ENCODE measurements around the gene FBXO30.

The FBXO30 gene, protein sequence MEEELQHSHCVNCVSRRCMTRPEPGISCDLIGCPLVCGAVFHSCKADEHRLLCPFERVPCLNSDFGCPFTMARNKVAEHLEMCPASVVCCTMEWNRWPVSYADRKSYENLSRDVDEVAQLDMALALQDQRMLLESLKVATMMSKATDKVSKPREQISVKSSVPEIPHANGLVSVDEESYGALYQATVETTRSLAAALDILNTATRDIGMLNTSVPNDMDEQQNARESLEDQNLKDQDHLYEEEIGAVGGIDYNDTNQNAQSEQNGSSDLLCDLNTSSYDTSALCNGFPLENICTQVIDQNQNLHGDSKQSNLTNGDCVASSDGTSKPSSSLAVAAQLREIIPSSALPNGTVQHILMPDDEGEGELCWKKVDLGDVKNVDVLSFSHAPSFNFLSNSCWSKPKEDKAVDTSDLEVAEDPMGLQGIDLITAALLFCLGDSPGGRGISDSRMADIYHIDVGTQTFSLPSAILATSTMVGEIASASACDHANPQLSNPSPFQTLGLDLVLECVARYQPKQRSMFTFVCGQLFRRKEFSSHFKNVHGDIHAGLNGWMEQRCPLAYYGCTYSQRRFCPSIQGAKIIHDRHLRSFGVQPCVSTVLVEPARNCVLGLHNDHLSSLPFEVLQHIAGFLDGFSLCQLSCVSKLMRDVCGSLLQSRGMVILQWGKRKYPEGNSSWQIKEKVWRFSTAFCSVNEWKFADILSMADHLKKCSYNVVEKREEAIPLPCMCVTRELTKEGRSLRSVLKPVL

GRCh38 chr6:145814501-145815308 lies at the start of gene FBXO30:
TSS of gene FBXO30 (minus strand) at chr6:145814795. CDS start at chr6:145806405, 8,390 bp downstream.
- intact Hi-C loops (cut with DNase I): loop anchor here (1.0 to 10.0 kb wide), 2 partner anchors 79 to 150 kb away; partner anchors contain the start of genes EPM2A and SHPRH
- peak; percentile 79 to 98 (median 86) for DNase-seq

GRCh38 chr6:145863988-145864616 lies 49.5 kb upstream of the FBXO30 start:
- intact Hi-C loops (cut with DNase I): no loop called here
- DNase-seq: no peak

DNA sequence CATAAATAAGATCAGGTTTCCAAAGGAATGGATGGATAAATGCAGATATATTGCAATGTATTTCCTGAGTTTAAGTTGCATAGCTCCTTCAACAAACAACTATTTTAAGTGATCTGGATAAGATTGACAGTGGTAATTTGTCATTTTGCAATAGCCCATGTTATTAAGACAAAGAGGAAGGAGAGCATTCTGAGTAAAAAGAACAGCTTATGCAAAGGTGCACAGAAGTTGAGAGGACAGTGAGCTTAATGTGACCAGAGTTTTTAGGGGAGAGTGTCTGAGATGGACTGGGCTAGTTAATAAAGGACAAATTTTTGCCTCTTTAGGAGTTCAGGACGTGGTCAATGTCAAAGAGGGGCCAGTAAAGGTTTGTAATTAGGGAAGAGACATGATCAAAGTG lies 48.8 kb upstream of the FBXO30 start:
- DNase-seq: no peak
- intact Hi-C loops (cut with DNase I): no loop called here

DNA sequence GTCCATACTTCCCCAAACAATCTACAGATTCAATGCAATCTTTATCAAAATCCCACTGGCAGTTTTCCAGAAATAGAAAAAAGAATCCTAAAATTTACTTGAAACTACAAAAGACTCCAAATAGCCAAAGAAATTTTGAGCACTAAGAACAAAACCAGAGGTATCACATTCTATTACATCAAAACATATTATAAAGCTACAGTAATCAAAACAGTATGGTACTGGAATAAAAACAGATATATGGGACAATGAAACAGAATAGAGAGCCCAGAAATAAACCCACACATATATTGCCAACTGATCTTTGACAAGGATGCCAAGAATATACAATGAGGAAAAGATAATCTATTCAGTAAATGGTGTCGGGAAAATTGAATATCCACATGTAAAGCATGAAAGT lies 46.0 kb upstream of the FBXO30 start:
- intact Hi-C loops (cut with DNase I): no loop called here

DNA sequence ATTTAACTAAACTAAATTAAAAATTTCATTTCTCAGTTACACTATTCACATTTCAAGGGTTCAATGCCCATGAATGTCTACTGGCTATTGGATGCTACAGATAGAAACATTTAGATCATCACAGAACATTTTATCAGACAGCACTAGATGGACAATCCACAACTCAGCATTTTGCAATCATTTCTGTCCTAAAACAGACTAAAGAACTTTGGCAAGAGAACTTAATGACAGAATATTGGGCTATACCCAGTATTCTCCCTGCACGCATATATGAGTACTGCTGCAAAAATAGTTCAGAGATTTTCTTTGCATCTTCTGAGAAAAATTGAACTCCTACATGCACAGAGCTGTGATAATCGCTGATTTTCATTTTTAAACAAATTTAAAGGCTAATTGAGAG lies 36.1 kb upstream of the FBXO30 start:
- DNase-seq: no peak
- intact Hi-C loops (cut with DNase I): no loop called here

More for the DNA sequence above, 46.0 kb upstream of the FBXO30 start:
- no peak for DNase-seq

GRCh38 chr6:145848541-145848940 lies 33.9 kb upstream of the FBXO30 start:
- intact Hi-C loops (cut with DNase I): no loop called here
- DNase-seq: no peak

DNA sequence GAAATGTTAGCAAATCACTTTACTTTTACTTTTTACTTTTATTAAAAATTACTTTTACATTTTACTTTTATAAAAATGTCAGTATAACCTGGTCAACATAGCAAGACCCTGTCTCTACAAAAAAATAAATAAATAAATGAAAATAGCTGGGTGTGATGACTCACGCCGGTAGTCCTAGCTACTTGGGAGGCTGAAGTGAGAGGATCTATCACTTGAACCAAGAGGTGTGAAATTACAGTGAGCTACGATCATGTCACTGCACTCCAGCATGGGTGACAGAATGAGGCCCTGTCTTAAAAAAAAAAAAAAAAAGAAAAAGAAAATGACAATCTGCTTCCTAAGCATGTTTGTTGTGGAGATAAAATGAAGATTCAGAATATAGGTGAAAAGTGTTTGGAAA lies 31.0 kb upstream of the FBXO30 start:
- intact Hi-C loops (cut with DNase I): no loop called here
- DNase-seq: no peak

DNA sequence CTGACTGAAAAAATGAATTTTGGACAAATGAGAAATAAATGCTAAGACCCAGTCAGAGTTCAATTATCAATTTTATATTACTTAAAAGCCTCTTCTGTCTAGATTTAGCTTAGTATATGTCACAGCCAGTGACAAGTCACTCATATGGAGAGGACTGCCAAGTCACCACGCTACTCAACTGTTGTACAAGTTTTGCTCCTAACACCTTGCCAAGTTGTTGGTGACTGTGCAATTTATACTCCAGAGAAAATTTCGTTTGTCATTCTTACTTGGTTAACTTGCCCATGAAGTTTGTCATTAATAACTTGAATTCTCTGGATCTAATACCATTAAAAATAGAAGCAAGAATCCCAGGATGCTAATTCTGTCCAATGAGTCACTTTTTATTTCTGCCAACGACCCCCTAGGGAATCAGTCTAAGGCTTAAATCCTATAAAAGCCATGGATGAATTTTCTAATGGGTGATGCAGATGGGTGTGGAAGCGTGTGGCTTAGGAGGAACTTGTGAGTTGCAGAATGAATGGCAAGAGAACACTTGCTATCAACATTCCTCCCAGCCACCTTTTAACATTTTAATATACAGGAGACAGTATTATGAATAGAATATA lies 30.4 kb upstream of the FBXO30 start:
- DNase-seq: no peak
- intact Hi-C loops (cut with DNase I): no loop called here

GRCh38 chr6:145842693-145843546 lies 28.3 kb upstream of the FBXO30 start:
- peak in 3 of 10 donors; percentile 14 to 62 (median 14) for DNase-seq
- intact Hi-C loops (cut with DNase I): no loop called here

GRCh38 chr6:145841668-145842067 lies 27.1 kb upstream of the FBXO30 start:
- no peak for DNase-seq
- intact Hi-C loops (cut with DNase I): no loop called here

- DNase-seq: no peak
- intact Hi-C loops (cut with DNase I): no loop called here
Measured at GRCh38 chr6:145839653-145840052, 25.1 kb upstream of the FBXO30 start.

DNA sequence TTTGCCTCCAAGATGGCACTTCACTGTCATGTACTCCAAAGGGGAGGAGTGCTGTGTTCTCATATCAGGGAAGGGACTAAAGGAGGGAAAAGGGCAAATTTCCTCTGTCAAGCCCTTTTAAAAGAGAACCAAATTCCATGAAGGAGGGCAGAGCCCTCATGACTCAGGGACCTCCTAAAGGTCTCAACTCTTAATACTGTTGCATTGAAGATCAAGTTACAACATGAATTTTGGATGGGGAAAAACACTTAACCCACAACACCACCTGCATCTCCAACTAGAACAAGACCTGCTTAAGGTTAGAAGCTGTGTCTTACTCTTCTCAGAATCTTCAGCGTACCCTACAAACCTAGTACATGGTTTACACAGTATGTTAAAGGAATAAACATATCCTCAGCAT lies 23.7 kb upstream of the FBXO30 start:
- intact Hi-C loops (cut with DNase I): no loop called here
- DNase-seq: no peak

DNA sequence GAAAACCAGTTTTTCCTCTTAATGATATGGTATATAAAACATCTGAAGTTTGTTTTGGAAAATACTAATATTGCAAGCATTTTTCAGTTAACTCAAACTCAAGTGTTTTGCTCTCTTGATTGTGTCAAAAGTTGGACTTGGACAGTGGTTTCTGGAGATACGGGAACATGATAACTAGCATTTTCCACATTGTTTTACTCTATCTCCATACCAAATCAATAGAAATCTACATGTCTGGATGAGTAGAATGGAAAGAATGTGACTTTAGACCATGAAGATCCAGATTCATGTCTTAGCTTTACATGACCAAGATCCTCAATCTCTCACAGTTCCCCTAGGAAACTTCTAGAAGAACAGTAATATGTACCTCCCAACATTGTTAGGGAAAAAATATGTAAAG lies 22.2 kb upstream of the FBXO30 start:
- no peak for DNase-seq
- intact Hi-C loops (cut with DNase I): no loop called here

GRCh38 chr6:145836170-145836569 lies 21.6 kb upstream of the FBXO30 start:
- intact Hi-C loops (cut with DNase I): no loop called here
- no peak for DNase-seq

DNA sequence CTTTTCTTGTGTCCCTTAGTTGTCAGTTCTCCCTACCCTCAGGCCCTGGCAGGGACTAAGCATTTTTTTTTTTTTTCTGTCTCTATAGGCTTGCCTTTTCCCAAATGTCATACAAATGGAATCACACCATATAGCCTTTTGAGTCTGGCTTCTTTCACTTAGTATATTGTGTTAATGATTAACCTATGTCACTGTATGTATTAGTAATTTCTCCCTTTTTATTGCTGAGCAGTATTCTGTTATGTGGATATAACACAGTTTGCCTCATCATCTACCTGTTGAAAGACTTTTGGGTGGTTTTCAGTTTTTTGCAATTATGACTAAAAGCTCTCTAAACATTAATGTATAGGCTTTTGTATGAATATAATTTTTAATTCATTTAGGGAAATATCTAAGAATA lies 16.0 kb upstream of the FBXO30 start:
- DNase-seq: no peak
- intact Hi-C loops (cut with DNase I): no loop called here

- DNase-seq: no peak
- intact Hi-C loops (cut with DNase I): no loop called here
Measured at GRCh38 chr6:145829950-145830349, 15.4 kb upstream of the FBXO30 start.

DNA sequence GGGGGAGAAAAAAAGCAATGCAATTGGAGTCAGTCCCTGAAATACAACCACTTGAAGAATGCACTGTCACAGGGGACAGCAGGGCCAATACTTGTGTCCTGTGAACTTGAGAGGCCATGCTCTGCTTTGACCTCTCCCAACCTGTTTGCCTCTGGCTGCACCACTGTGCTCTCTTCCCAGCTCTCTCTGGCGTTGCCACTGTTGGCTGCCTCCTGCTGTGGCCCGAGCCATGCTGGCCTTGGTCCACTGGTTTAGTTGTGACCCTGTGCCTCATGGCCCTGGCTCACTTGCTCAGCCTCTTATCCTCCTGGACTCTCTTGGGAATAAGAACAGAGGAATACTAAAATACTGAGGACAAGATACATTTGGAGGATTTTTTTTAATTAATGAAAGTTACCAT lies 14.5 kb upstream of the FBXO30 start:
- peak in 2 of 10 donors; percentile 10 to 79 for DNase-seq
- intact Hi-C loops (cut with DNase I): no loop called here

- no peak for DNase-seq
- intact Hi-C loops (cut with DNase I): no loop called here
Measured at GRCh38 chr6:145824344-145824743, 9.7 kb upstream of the FBXO30 start.

DNA sequence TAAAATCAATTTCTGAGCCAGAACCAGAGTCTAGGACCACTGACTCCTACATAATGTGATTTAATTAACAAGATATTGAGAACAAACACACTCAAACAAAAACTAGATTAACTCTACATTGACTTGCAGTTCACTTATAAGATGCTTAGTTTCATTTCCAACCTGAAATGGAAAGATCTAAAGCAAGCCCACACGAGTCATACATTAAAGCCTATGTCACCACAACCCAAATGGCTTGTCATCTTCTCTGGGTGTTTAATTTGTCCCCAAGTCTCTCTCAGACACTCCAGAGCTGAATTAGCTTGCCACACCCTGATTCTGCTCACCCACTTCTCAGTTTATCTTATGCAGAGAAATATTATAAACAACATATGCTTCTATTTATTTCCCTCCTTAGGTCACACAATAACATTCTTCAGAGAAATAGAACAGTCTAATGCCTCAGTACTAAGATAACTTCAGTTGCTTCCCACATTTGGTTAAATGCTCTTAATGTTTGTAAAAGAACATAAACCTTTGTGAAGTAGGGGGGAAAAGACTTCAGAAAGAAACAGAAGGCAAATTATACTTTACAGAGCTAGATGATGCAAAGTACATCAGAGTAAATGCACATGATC lies 8.8 kb upstream of the FBXO30 start:
- DNase-seq: no peak
- intact Hi-C loops (cut with DNase I): no loop called here
